IPS-18c (cell line): ENCODE measurements around the gene PNLIPRP3.

Experiments
- H3K4me3 ChIP-seq: 2 replicates; pipeline ENCODE4 v1.7.0; 2013; ENCODE audit warnings: low read depth, mild to moderate bottlenecking, low read length, moderate library complexity; ENCODE audit not compliant: insufficient read depth
- H3K9me3 ChIP-seq: one replicate; pipeline ENCODE4 v1.6.1; 2013; ENCODE audit warnings: mild to moderate bottlenecking, low read length, moderate library complexity; ENCODE audit not compliant: control insufficient read depth, insufficient read depth

The PNLIPRP3 gene

DNA sequence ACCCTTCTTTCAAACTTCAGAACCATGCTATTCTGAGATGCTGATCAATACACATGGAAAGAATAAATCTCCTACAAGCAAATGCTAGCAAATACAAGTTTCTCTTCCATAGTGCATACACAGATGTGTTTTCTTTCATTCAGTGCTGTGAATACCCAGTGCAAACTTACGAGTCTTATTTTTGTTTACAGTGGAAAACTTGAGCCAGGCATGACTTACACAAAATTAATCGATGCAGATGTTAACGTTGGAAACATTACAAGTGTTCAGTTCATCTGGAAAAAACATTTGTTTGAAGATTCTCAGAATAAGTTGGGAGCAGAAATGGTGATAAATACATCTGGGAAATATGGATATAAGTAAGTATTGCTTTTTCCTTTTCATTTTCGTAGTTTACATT, 48.8 kb downstream of the PNLIPRP3 start:
- H3K4me3 ChIP-seq: no peak overlapping the region
- H3K9me3 ChIP-seq: no peaks in the 10 kb centered on the region

- Histone ChIP-seq H3K4me3 (no peak overlapping the region), H3K9me3 (no peaks in the 10 kb centered on the region)
Observed at GRCh38 chr10:116477986-116478664, 50.5 kb downstream of the PNLIPRP3 start.

DNA sequence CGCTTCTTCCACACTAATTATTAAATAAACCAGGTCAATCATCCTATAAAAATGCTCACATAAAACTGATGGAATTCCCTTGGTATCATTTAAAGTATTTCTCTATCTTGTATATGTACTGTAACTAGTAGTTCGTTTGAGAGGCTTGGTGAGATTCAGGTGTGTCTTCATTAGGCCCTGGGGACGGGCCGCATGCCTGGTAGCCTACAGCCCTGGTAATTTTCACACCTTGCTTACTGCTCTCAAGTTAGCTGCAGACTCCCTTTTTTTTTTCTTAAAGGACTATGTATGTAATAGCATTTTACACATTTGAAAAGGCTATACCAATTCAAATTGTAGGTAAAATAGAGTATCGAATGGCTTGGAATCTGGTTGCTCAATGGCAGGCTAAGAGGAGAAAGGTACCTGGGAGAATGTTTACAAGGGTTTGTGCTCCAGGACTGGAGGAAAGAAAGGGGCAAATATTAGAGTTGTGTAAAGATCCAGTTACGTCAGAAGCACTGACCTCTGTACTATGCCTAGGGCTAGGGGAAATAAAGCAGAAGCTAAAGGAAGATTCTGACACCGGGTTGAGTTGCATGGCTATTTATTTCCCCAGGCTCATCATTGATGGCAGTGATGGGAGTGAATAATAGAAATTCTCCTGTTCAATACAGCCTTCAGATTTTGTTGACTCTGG, 59.3 kb downstream of the PNLIPRP3 start:
- Histone ChIP-seq H3K9me3 (no peaks in the 10 kb centered on the region), H3K4me3 (no peak overlapping the region)

GRCh38 chr10:116487522-116488430, 60.1 kb downstream of the PNLIPRP3 start:
- H3K9me3 ChIP-seq: no peaks in the 10 kb centered on the region
- H3K4me3 ChIP-seq: no peak overlapping the region

DNA sequence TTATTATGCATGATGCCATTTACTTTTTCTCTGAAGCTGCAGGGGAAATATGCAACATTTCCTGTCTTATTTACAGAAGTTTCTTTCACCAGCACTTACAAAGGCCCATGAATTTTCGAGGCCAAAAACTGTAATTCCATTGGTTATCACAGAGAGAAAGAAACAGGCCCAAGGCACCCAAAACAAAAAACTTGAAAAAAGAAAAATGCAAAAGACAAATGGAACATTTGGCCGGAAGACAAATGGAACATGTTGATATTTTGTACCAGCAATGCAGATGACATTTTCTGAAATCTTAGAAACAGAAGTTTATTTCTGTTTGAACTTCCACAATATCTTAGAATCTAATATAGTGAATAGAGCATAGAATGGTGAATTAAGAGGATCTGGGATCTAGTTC, 61.8 kb downstream of the PNLIPRP3 start:
- no peak overlapping the region for H3K4me3 ChIP-seq

DNA sequence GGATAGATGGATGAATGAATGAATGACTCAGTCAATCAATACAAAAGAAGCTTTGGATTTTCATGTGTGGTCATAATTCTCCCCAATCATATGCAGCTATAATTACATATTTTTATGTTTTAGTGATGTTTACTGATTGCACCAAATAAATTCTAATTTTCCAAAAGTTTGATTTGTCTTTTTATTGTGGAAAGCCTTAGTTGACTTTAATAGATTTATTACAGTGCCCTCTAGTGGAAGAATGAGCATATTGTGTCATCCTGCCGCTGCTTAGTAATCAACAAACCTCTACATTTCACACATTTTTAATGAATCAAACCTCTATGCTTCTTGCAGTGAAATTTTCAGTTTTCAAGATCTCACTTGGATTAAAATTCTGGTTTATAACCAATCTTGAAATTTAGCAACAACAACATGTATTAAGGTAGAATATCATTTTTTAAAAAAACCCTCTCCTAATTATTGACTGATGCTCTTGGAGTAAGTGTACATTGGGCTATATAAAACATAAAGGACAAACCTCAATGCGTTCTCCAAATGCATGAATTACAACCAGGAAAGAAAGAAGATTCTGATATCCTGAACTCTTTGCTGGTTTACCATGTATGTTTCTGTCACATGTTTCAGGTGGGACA, 62.5 kb downstream of the PNLIPRP3 start:
- H3K9me3 ChIP-seq: no peaks in the 10 kb centered on the region

More for the DNA sequence above, 61.8 kb downstream of the PNLIPRP3 start:
- no peaks in the 10 kb centered on the region for H3K9me3 ChIP-seq

DNA sequence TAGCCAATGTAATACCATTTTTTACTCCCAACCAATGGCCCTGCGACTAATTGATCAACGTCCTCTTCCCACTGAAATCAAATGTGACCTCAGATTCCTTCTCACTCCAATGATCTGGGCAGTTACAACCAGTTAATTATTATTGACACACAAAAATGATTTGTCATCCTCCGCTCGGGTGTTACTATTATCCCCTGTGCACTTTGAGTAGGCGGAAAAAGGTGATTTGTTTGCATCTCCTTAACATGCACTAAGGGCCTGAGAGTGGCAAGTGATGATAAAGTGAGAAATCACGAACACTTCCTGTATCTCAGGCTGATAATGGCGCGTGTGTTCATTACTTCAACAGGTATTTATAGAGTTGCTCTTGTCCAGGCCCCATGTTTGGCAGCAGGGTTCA, 77.1 kb downstream of the PNLIPRP3 start:
- no peak overlapping the region for H3K4me3 ChIP-seq
- no peaks in the 10 kb centered on the region for H3K9me3 ChIP-seq

More for the DNA sequence above, 62.5 kb downstream of the PNLIPRP3 start:
- no peak overlapping the region for H3K4me3 ChIP-seq

GRCh38 chr10:116510565-116510964, 82.9 kb downstream of the PNLIPRP3 start:
- Histone ChIP-seq H3K4me3 (no peak overlapping the region), H3K9me3 (peaks cover 2% of the 10 kb centered on the region)

DNA sequence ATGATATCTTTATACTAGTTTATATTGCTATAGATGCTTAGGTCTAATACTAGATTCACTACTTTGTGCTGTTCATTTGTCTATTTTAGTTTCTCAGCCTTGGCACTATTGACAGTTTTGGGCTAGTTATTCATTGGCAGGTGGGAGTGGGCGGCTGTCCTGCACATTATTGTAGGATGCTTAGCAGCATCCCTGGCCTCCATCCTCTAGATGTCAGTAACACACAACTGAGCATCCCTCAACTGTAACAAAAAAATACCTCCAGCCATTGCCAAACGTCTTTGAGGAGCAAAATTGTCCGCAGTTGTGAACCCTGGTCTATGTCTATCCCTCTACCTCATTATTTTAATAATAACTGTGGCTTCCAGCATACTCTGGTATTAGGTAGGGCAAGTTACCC, 83.7 kb downstream of the PNLIPRP3 start:
- peaks cover 2% of the 10 kb centered on the region for H3K9me3 ChIP-seq
- H3K4me3 ChIP-seq: no peak overlapping the region

DNA sequence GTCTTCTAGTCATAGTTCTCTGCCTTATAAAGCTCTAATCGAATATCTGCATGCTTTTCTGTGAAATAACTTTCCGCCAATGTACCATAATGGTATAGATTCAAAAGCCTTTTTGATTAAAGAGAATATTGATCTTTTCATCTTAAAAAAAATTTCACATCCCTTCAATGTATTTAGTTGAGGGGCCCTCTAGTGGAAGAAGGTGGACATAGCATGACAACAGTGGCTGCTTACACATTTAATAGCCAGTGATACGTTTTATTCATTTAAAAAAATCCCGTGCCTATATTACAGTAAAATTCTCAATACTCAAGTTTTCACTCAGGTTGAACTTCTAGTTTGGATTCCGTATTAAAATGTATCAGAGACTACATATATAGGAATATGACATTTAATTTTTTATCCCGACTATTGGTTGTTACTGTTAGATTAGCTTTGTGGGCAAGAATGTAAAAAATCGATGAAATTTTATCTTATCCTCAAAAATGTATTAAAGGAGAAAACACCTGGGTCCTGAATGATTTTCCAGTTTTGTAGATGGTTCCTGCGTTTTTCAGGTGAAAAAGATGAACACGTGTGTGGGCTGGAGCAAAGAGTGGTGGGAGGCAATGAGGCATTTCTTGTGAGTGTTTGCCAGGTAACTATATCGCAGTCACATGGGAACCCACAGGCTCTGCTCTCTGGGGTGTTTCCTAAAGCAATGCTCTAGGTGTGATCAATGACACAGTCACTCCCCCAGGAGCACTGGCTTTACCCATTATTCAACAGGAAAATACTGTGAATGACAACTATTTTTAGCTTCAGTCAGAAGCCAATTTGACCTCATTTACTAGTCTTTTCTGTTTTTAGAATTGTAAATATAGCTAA, 94.0 kb downstream of the PNLIPRP3 start:
- H3K9me3 ChIP-seq: no peaks in the 10 kb centered on the region
- no peak overlapping the region for H3K4me3 ChIP-seq

DNA sequence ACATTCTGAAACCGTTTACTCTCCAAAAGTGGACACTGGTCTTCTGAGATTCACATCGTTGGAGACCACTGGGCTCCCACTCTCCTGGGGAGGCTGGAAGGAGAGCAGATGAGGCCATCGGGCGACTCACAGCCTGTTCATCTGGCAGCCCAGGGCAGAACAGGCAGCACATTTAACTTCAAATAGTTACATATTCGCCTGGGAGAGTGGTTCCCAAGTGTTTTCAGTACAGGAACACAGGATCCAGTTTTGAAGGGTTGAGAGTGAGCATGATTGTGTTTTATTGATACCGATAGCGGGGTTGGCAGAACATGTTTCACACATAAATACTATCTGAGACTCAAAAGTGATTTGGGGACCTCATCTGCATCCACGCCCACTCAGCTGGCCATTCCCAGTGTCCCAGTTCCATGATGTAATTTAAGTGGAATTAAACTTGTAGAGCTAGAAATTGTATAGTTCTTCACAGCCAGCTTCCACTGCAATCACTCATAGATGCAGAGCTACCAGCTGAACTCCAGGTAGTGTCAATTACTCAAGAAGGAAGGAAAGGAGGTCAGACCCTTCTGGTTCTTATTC, 95.2 kb downstream of the PNLIPRP3 start:
- no peaks in the 10 kb centered on the region for H3K9me3 ChIP-seq
- H3K4me3 ChIP-seq: no peak overlapping the region

- Histone ChIP-seq H3K4me3 (no peak overlapping the region), H3K9me3 (no peaks in the 10 kb centered on the region)
Observed at GRCh38 chr10:116524736-116525135, 97.1 kb downstream of the PNLIPRP3 start.

DNA sequence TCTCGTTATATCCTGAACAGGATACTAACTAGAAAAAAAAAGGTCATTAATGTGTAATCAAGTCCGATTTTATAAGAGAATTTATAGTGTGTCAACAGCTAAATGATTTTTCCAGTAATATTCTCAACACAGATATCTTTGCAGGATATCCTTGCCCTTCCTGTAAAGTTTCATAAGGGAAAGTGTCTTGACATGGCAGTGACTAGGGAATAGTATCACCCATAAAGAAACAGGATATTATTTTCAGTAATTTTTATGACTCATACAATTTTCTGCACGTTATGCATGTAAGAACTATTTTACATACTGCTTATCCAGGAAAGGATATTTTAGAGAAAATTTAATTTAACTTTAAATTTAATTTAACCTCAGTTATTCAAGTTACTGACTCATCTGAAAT, 98.6 kb downstream of the PNLIPRP3 start:
- no peaks in the 10 kb centered on the region for H3K9me3 ChIP-seq

More for the DNA sequence above, 98.6 kb downstream of the PNLIPRP3 start:
- no peak overlapping the region for H3K4me3 ChIP-seq
